ENCODE results near the gene SUN5. TPM values are rescaled to one million over a fixed set of nuclear protein-coding genes. Genes with fewer than 3 reads are reported as not detected.

Gene SUN5
- total RNA-seq, 4 donors from 2014 or later: not detected

GRCh38 chr20:32993496-32994050 is 10.7 kb downstream of the SUN5 start:
- Histone ChIP-seq H3K36me3 (no peaks in the 10 kb centered on the region), H3K27me3 (no peaks in the 10 kb centered on the region), H3K9me3 (no peaks in the 10 kb centered on the region), H3K4me1 (no peaks in the 10 kb centered on the region), H3K4me3 (no peak overlapping the region), H3K27ac (no peak overlapping the region)
- DNase-seq: no peak
- WGBS, 2 donors (ENCODE audit: low coverage in 1 of 2): 60 to 81% methylated on average over 2 to 8 of the region's 8 CpGs
- intact Hi-C loops (cut with DNase I; ENCODE audit: low total_unique reads) (no loop called here), in situ Hi-C loops (cut with MboI; ENCODE audit: low pct_ligation_motif_present in 1 of 4, low pct_unique_long_range_greater_than_20kb in 1 of 4, low sequenced_read_pairs in 3 of 4) (no loop called here)
- TF ChIP-seq EP300 (IDR thresholded peaks at IDR 0.05; ENCODE audit: low read depth) (no peak), CTCF (IDR thresholded peaks at IDR 0.05) (no peak), POLR2AphosphoS5 (IDR thresholded peaks at IDR 0.05) (no peak), POLR2A (IDR thresholded peaks at IDR 0.05) (no peak)

- no peak for DNase-seq
- in situ Hi-C loops (cut with MboI; ENCODE audit: low pct_ligation_motif_present in 1 of 4, low pct_unique_long_range_greater_than_20kb in 1 of 4, low sequenced_read_pairs in 3 of 4) (no loop called here), intact Hi-C loops (cut with DNase I; ENCODE audit: low total_unique reads) (no loop called here)
- H3K27me3 ChIP-seq: no peaks in the 10 kb centered on the region
- no peak overlapping the region for H3K27ac ChIP-seq
- no peaks in the 10 kb centered on the region for H3K4me1 ChIP-seq
- no peaks in the 10 kb centered on the region for H3K36me3 ChIP-seq
- no peak overlapping the region for H3K4me3 ChIP-seq
- H3K9me3 ChIP-seq: no peaks in the 10 kb centered on the region
- no peak for TF ChIP-seq POLR2AphosphoS5 (IDR thresholded peaks at IDR 0.05)
- WGBS, 2 donors (ENCODE audit: low coverage in 1 of 2): 73 to 74% methylated on average over 7 to 8 of the region's 8 CpGs
Observed at GRCh38 chr20:32991792-32992641, 12.2 kb downstream of the SUN5 start.

- in situ Hi-C loops (cut with MboI; ENCODE audit: low pct_ligation_motif_present in 1 of 4, low pct_unique_long_range_greater_than_20kb in 1 of 4, low sequenced_read_pairs in 3 of 4) (no loop called here), intact Hi-C loops (cut with DNase I; ENCODE audit: low total_unique reads) (no loop called here)
- H3K36me3 ChIP-seq: no peaks in the 10 kb centered on the region
- no peak overlapping the region for H3K4me3 ChIP-seq
- H3K27ac ChIP-seq: no peak overlapping the region
- no peak for DNase-seq
- H3K9me3 ChIP-seq: no peaks in the 10 kb centered on the region
- WGBS, 2 donors (ENCODE audit: low coverage in 1 of 2): 51% methylated on average over 3 of the region's 3 CpGs; no CpG with 5 or more reads in 1 of the 2 donors
- no peaks in the 10 kb centered on the region for H3K4me1 ChIP-seq
- no peaks in the 10 kb centered on the region for H3K27me3 ChIP-seq
- TF ChIP-seq CTCF (IDR thresholded peaks at IDR 0.05): no peak
- TF ChIP-seq EP300 (IDR thresholded peaks at IDR 0.05; ENCODE audit: low read depth): no peak
- no peak for TF ChIP-seq POLR2A (IDR thresholded peaks at IDR 0.05)
- no peak for TF ChIP-seq POLR2AphosphoS5 (IDR thresholded peaks at IDR 0.05)
Observed at GRCh38 chr20:32991383-32991782, 12.8 kb downstream of the SUN5 start.

DNA sequence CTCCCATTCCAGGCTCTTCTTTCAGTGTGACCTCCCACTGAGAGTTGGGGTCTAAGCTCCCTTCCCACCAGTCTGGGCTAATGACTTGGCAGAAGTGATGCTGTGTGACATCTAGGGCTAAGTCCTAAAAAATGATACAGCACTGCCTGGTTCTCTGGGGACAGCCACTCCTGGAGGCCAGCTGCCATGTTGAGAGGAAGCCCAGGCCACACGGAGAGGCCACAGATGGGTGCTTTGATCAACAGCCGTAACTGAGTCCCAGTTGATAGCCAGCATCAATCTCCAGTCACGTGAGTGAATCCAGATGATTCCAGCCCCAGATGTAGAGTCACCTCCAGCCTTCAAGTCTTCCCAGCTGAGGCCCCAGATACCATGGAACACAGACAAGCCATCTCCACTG is 13.8 kb downstream of the SUN5 start:
- no peak for DNase-seq
- H3K4me1 ChIP-seq: no peaks in the 10 kb centered on the region
- 83% methylated on average over 3 of the region's 3 CpGs; no CpG with 5 or more reads in 1 of the 2 donors for WGBS, 2 donors (ENCODE audit: low coverage in 1 of 2)
- H3K4me3 ChIP-seq: no peak overlapping the region
- no peak for TF ChIP-seq POLR2AphosphoS5 (IDR thresholded peaks at IDR 0.05)
- no peak for TF ChIP-seq EP300 (IDR thresholded peaks at IDR 0.05; ENCODE audit: low read depth)
- TF ChIP-seq CTCF (IDR thresholded peaks at IDR 0.05): no peak
- TF ChIP-seq POLR2A (IDR thresholded peaks at IDR 0.05): no peak
- H3K9me3 ChIP-seq: no peaks in the 10 kb centered on the region
- intact Hi-C loops (cut with DNase I; ENCODE audit: low total_unique reads): no loop called here
- no peaks in the 10 kb centered on the region for H3K27me3 ChIP-seq
- in situ Hi-C loops (cut with MboI; ENCODE audit: low pct_ligation_motif_present in 1 of 4, low pct_unique_long_range_greater_than_20kb in 1 of 4, low sequenced_read_pairs in 3 of 4): no loop called here
- H3K27ac ChIP-seq: no peak overlapping the region
- H3K36me3 ChIP-seq: no peaks in the 10 kb centered on the region
